ENCODE data around the gene LRRC40. TPM values are rescaled to one million over a fixed set of nuclear protein-coding genes. Genes with fewer than 3 reads are reported as not detected.

Gene LRRC40
- total and polyA plus RNA-seq, 12 donors: 5.8 to 18.7 (median 11.1) TPM

- intact Hi-C loops (cut with DNase I): no loop called here
- DNase-seq: no peak
- Histone ChIP-seq H3K27me3 (no peaks in the 10 kb centered on the region), H3K36me3 (replicated peaks in 1 of 2) (no peaks in the 10 kb centered on the region), H3K4me3 (no peak overlapping the region), H3K9me3 (replicated peaks in 1 of 3) (no peaks in the 10 kb centered on the region), H3K27ac (no peak overlapping the region), H3K4me1 (replicated peaks in 1 of 2) (no peaks in the 10 kb centered on the region)
- TF ChIP-seq POLR2A (IDR thresholded peaks at IDR 0.05) (no peak), CTCF (IDR thresholded peaks at IDR 0.05) (no peak)
- 65 to 83% (median 73%) methylated on average over 2 of the region's 2 CpGs for WGBS, 4 donors
These were observed 104.1 kb downstream of the LRRC40 start for GRCh38 chr1:70101231-70101630.

Small RNA genes within 50 kb of the gene (small RNA-seq; reads per million reads assigned to genes)
- gene RN7SL242P: 0 reads per million in 2 donors

Other genes with a start within 250 kb of the LRRC40 start
- 100 to 1,000 TPM in 7 of 9 donors, 10 to 100 TPM in 2; 43.3 to 194 (median 109) TPM for gene SRSF11, start 15.8 kb upstream of the LRRC40 start, total RNA-seq
- gene SRSF11, start 15.8 kb upstream of the LRRC40 start, polyA plus RNA-seq: 100 to 1,000 TPM; 154 to 276 (median 205) TPM
- gene ANKRD13C, start 149.1 kb upstream of the LRRC40 start, total RNA-seq: 10 to 100 TPM in 8 of 9 donors, 1 to 10 TPM in 1; 8.0 to 30.8 (median 21.1) TPM
- 10 to 100 TPM in 2 of 3 donors, 1 to 10 TPM in 1; 8.3 to 27.2 (median 11.3) TPM for gene ANKRD13C, start 149.1 kb upstream of the LRRC40 start, polyA plus RNA-seq
- gene CTH, start 205.7 kb upstream of the LRRC40 start, total RNA-seq: 10 to 100 TPM in 2 of 9 donors, 1 to 10 TPM in 6, under 1 TPM in 1; 0.97 to 27.6 (median 5.2) TPM
- gene CTH, start 205.7 kb upstream of the LRRC40 start, polyA plus RNA-seq: 10 to 100 TPM in 1 of 3 donors, 1 to 10 TPM in 2; 3.2 to 65.0 (median 7.4) TPM